ENCODE measurements around the gene RELN.

DNA sequence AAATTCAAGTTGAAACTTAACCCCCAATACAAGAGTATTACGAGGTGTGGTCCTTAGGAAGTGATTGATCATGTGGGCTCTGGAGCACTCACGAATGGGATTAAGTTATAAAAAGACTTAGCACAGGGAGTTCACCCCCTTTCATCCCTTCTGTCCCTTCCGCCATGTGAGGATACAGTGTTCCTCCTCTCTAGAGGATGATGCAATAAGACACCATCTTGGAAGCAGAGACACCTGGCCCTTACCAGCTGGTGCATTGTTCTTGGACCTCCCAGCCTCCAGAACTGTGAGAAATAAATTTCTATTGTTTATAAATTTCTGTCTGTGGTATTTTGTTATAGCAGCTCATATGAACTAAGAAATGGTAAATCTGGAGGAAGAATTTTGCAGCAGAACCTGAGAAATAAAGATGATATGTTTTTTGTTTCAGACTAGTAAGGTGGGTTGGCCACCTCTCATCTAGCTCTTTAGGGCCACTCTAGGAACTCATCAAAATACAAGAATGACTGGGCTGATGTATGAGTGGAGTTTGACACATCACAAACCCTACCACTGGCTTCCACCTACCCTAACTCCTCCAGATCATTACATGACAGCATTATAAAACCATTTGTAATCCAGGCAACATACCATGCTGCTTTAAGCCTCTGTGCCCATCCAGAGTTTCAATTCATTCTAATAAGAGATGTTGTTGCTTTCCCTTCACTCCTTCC lies 565.8 kb downstream of the RELN start:
- TF ChIP-seq CTCF (IDR thresholded peaks at IDR 0.05 in 8 of 11, conservative IDR thresholded peaks at IDR 0.05 in 3 of 11): no peak
- TF ChIP-seq POLR2AphosphoS5 (IDR thresholded peaks at IDR 0.05): no peak

Measured in spleen (tissue), 7 donors.